Hematopoietic multipotent progenitor cell treated with erythropoietin and hydrocortisone succinate and interleukin-3 and kit ligand, for 17 days (in vitro differentiated cells): ENCODE data around the gene TEP1.
"Not testable (repeated sequence)": the region's sequence is repeated elsewhere in the genome, so short reads cannot be mapped to it uniquely, and the experiment has no call there.

Experiments
- DNase-seq: peaks from one replicate; pipeline ENCODE4 v3.0.0-alpha.2; 2015; ENCODE audit warnings: low spot score

Gene TEP1

GRCh38 chr14:20341032-20341431 is 72.3 kb downstream of the TEP1 start:
- DNase-seq: not testable (repeated sequence)

- DNase-seq: no peak
These were observed 79.3 kb downstream of the TEP1 start for GRCh38 chr14:20334017-20334416.

- no peak for DNase-seq
These were observed 79.8 kb downstream of the TEP1 start for GRCh38 chr14:20333494-20333841.

GRCh38 chr14:20332788-20333493 is 80.4 kb downstream of the TEP1 start, which contains the start of gene CCNB1IP1:
CCNB1IP1 (minus strand) TSS chr14:20333279; CDS start chr14:20316523, 16,756 bp downstream.
- peak; percentile 62 for DNase-seq

GRCh38 chr14:20332431-20332787 is 80.9 kb downstream of the TEP1 start:
- DNase-seq: no peak

GRCh38 chr14:20331053-20331613 is 82.2 kb downstream of the TEP1 start:
- no peak for DNase-seq

GRCh38 chr14:20329355-20329754 is 83.9 kb downstream of the TEP1 start:
- no peak for DNase-seq

- DNase-seq: no peak
These were observed 84.6 kb downstream of the TEP1 start for GRCh38 chr14:20328705-20329104.

- DNase-seq: peak; percentile 85
These were observed 86.1 kb downstream of the TEP1 start for GRCh38 chr14:20327005-20327869.

GRCh38 chr14:20317720-20318119 is 95.6 kb downstream of the TEP1 start:
- no peak for DNase-seq
